22Rv1 (cell line): ENCODE measurements around the gene STMN1.
A peak's percentile ranks its signal among the peaks of the same experiment; 100 is the strongest.

Experiments used
- H3K27ac ChIP-seq: fragments of 450-650 bp; 2 replicates; pipeline ENCODE4 v1.5.1; 2017
- CTCF ChIP-seq: fragments of 450-650 bp; IDR thresholded peaks from 2 replicates; pipeline ENCODE4 v1.5.1; 2017; ENCODE audit warnings: mild to moderate bottlenecking
- ZFX ChIP-seq: fragments of 450-650 bp; IDR thresholded peaks from 2 replicates; pipeline ENCODE4 v1.6.1; 2017; ENCODE audit warnings: antibody characterized with exemption, borderline replicate concordance

Gene STMN1

GRCh38 chr1:25898223-25899015 lies 7.8 kb downstream of the STMN1 start:
- TF ChIP-seq CTCF = no peak
- TF ChIP-seq ZFX = no peak
- no peak overlapping the region for H3K27ac ChIP-seq

- no peak for TF ChIP-seq ZFX
- TF ChIP-seq CTCF = no peak
- peak overlapping the region; percentile 42; the same call in 1 of the 2 replicates for H3K27ac ChIP-seq
These were observed 8.5 kb downstream of the STMN1 start for GRCh38 chr1:25897754-25898153.

- no peak for TF ChIP-seq ZFX
- no peak for TF ChIP-seq CTCF
- H3K27ac ChIP-seq = peak overlapping the region; percentile 42
These were observed 10.0 kb downstream of the STMN1 start for GRCh38 chr1:25896266-25896665.

GRCh38 chr1:25895365-25895990 lies 10.7 kb downstream of the STMN1 start:
- TF ChIP-seq CTCF (peak; percentile 98), ZFX (no peak)
- H3K27ac ChIP-seq = peak overlapping the region; percentile 42

GRCh38 chr1:25893116-25893515 lies 13.1 kb downstream of the STMN1 start:
- no peak overlapping the region for H3K27ac ChIP-seq
- no peak for TF ChIP-seq CTCF
- TF ChIP-seq ZFX = no peak

GRCh38 chr1:25891606-25892005 lies 14.6 kb downstream of the STMN1 start:
- no peak overlapping the region for H3K27ac ChIP-seq

GRCh38 chr1:25890239-25891034 lies 15.8 kb downstream of the STMN1 start:
- TF ChIP-seq ZFX = no peak
- no peak for TF ChIP-seq CTCF
- H3K27ac ChIP-seq = no peak overlapping the region

More at GRCh38 chr1:25891606-25892005, 14.6 kb downstream of the STMN1 start:
- TF ChIP-seq ZFX = no peak
